GM12878 (cell line): ENCODE data around the gene DNAJC18. TPM values are rescaled to one million over a fixed set of nuclear protein-coding genes. Genes with fewer than 3 reads are reported as not detected.
A peak's percentile ranks its signal among the peaks of the same experiment; 100 is the strongest.

Experiments used
- ATAC-seq: fragments of 200-7000 bp; cut with Tn5 transposase; 3 replicates; pipeline ENCODE4 v1.9.1; 2020; ENCODE audit warnings: mild to moderate bottlenecking, moderate library complexity
- BruUV-seq: library from RNA; stranded (reverse); fragments of 400-500 nt; replicated peaks from 2 replicates; lab custom pipeline; 2021; lab: Mats Ljungman, UMichigan
- CTCF ChIA-PET: fragments of 300-600 bp; sonication (Branson Sonifier 250); formaldehyde crosslinking; extraction: SDS; loops from one replicate; lab custom pipeline; 2021; ENCODE audit warnings: inconsistent platforms; lab: Yijun Ruan, JAX
- POLR2A ChIA-PET: fragments of 350-600 bp; formaldehyde crosslinking; extraction: SDS; loops from one replicate; lab custom pipeline; 2021; ENCODE audit warnings: inconsistent platforms; lab: Charles Lee
- RAD21 ChIA-PET: fragments of 300-600 bp; sonication (Branson Sonifier 250); formaldehyde crosslinking; loops from one replicate; lab custom pipeline; 2023; ENCODE audit warnings: antibody characterized with exemption; ENCODE audit not compliant: unreplicated experiment; lab: Charles Lee
- SMC1A ChIA-PET: fragments of 300-600 bp; sonication (Branson Sonifier 250); formaldehyde crosslinking; loops from one replicate; lab custom pipeline; 2023; ENCODE audit not compliant: unreplicated experiment, uncharacterized antibody; lab: Charles Lee
- DNase-seq: peaks from one replicate; pipeline ENCODE4 v3.0.0-alpha.2; 2011; ENCODE audit warnings: low read depth, low spot score
- FAIRE-seq: peaks from 3 replicates; lab custom pipeline; 2011; peaks lifted over from hg19 to GRCh38; lab: Jason Lieb, UNC
- H2AFZ ChIP-seq: 2 replicates; pipeline ENCODE4 v1.6.0; 2011; ENCODE audit warnings: low read depth, low read length, control low read depth; ENCODE audit not compliant: control insufficient read depth
- H3K27ac ChIP-seq: 2 replicates; pipeline ENCODE4 v1.5.1; 2011; ENCODE audit warnings: control low read depth; ENCODE audit not compliant: control insufficient read depth, insufficient read depth
- H3K27me3 ChIP-seq, 2 experiments: replicated peaks in 1 of 2; 2 replicates each; pipeline versions ENCODE4 v1.6.0 to v1.6.1; 2011; ENCODE audit warnings: low read length in 1 of 2; ENCODE audit not compliant: control insufficient read depth in 2 of 2, insufficient read depth in 2 of 2
- H3K36me3 ChIP-seq, 2 experiments: 2 replicates each; pipeline ENCODE4 v1.5.1; 2011; ENCODE audit warnings: low read length in 1 of 2; ENCODE audit not compliant: control insufficient read depth in 2 of 2, insufficient read depth in 2 of 2
- H3K4me1 ChIP-seq: 2 replicates; pipeline ENCODE4 v1.6.1; 2011; ENCODE audit warnings: mild to moderate bottlenecking, low read length, moderate library complexity, mixed read lengths; ENCODE audit not compliant: control insufficient read depth, insufficient read depth
- H3K4me2 ChIP-seq: 2 replicates; pipeline ENCODE4 v1.6.0; 2011; ENCODE audit warnings: control low read depth; ENCODE audit not compliant: control insufficient read depth, insufficient read depth
- H3K4me3 ChIP-seq: fragments of 200-600 bp; sonication (generic); 2 replicates; pipeline ENCODE4 v1.5.1; 2016
- H3K79me2 ChIP-seq: 2 replicates; pipeline ENCODE4 v1.6.0; 2011; ENCODE audit warnings: low read length; ENCODE audit not compliant: control insufficient read depth, insufficient read depth
- H3K9ac ChIP-seq: 2 replicates; pipeline ENCODE4 v1.8.0; 2011; ENCODE audit warnings: low read length, control low read depth, mixed read lengths; ENCODE audit not compliant: control insufficient read depth, insufficient read depth
- H3K9me3 ChIP-seq: replicated peaks from 3 replicates; pipeline ENCODE4 v1.5.1; 2011; ENCODE audit warnings: mild to moderate bottlenecking, low read length; ENCODE audit not compliant: control insufficient read depth, insufficient read depth
- H4K20me1 ChIP-seq: 2 replicates; pipeline ENCODE4 v1.6.0; 2011; ENCODE audit not compliant: control insufficient read depth, insufficient read depth
- BHLHE40 ChIP-seq, 2 experiments: fragments of 450-650 bp in 1 of 2; IDR thresholded peaks; 2 replicates each; pipeline ENCODE4 v1.6.1; 2011 to 2017; ENCODE audit warnings: low read depth in 2 of 2, borderline replicate concordance in 1 of 2, improper control_type of control experiment in 1 of 2, low read length in 1 of 2, mild to moderate bottlenecking in 1 of 2
- EED ChIP-seq: sonication (generic); IDR thresholded peaks from 2 replicates; pipeline ENCODE4 v1.6.1; 2016; ENCODE audit warnings: antibody characterized with exemption, low read depth
- FOS ChIP-seq: IDR thresholded peaks from 3 replicates; pipeline ENCODE4 v1.6.1; 2011; ENCODE audit warnings: borderline replicate concordance; ENCODE audit not compliant: insufficient read length; ENCODE audit errors: extremely low read depth
- IRF3 ChIP-seq: fragments of 450-650 bp; IDR thresholded peaks from 2 replicates; pipeline ENCODE4 v1.6.1; 2014; ENCODE audit warnings: mild to moderate bottlenecking
- PBX3 ChIP-seq: IDR thresholded peaks from 2 replicates; pipeline ENCODE4 v1.6.1; 2011; ENCODE audit warnings: mild to moderate bottlenecking, low read depth, low read length, moderate library complexity; ENCODE audit not compliant: insufficient replicate concordance
- POLR2A ChIP-seq: IDR thresholded peaks from 2 replicates; pipeline ENCODE4 v1.6.1; 2011; ENCODE audit warnings: low read depth, mild to moderate bottlenecking, low read length
- POLR2AphosphoS5 ChIP-seq: IDR thresholded peaks from 2 replicates; pipeline ENCODE4 v1.6.1; 2011; ENCODE audit warnings: mild to moderate bottlenecking, low read length, inconsistent platforms
- RELA ChIP-seq: fragments of 450-650 bp; IDR thresholded peaks from 2 replicates; pipeline ENCODE4 v1.8.0; 2014; ENCODE audit warnings: borderline replicate concordance; ENCODE audit not compliant: partially characterized antibody
- SIN3A ChIP-seq: IDR thresholded peaks from 2 replicates; pipeline ENCODE4 v1.6.1; 2012; ENCODE audit warnings: low read depth, low read length, improper control_type of control experiment
- SREBF2 ChIP-seq: IDR thresholded peaks from 2 replicates; pipeline ENCODE4 v1.6.1; 2012; ENCODE audit warnings: mild to moderate bottlenecking, low read length
- WGBS: methylation state at CpG from one replicate; pipeline ENCODE4 v1.1.6; 2016; ENCODE audit warnings: low lambda C conversion rate; ENCODE audit not compliant: insufficient replicate concordance, insufficient coverage; ENCODE audit errors: missing lambda C conversion rate; 5-methylcytosine and 5-hydroxymethylcytosine counted together
- in situ Hi-C: fragments of 300-500 bp; cut with MboI; formaldehyde crosslinking; loops from 9 replicates; pipeline ENCODE4 v1.14.3; 2018; ENCODE audit warnings: mixed read lengths
- intact Hi-C: fragments of 100-400 bp; cut with micrococcal nuclease; formaldehyde crosslinking; loops from one replicate; pipeline ENCODE4 v1.14.2; 2022; ENCODE audit not compliant: unreplicated experiment
- polyA plus RNA-seq, 11 experiments: library from polyadenylated mRNA; depleted of rRNA in 4 of 11; unstranded in 6 of 11; stranded (reverse) in 5 of 11; fragments of >200 nt; fragmentation: Nextera tagmentation in 4 of 11; fragmentation: Illumina TruSeq in 1 of 11; extraction: Ambion mirVana in 4 of 11; extraction: Trizol in 1 of 11; gene quantifications; 1 replicate in 1 of 11; 2 replicates in 10 of 11; pipeline versions ENCODE4 v1.2.1 to v1.2.3, GENCODE V29; 2011 to 2016; ENCODE audit warnings: inconsistent platforms in 2 of 11, missing spikeins in 2 of 11, low read depth in 1 of 11
- total RNA-seq, 4 experiments: library from RNA; depleted of rRNA in 3 of 4; stranded (reverse); fragments of >200 nt in 3 of 4; fragmentation: Illumina TruSeq in 1 of 4; extraction: Trizol in 1 of 4; gene quantifications; 2 replicates each; pipeline versions ENCODE4 v1.2.1 to v1.2.3, GENCODE V29; 2013 to 2021
- TF ChIP-seq, protein P1 (sequence below): fragments of 450-650 bp; IDR thresholded peaks from 2 replicates; pipeline ENCODE4 v1.6.1; 2016; ENCODE audit warnings: mild to moderate bottlenecking
- TF ChIP-seq, protein P2 (sequence below): fragments of 150-350 bp; IDR thresholded peaks from 2 replicates; pipeline ENCODE4 v1.6.1; 2014; ENCODE audit warnings: mild to moderate bottlenecking, low read depth, low read length
- TF ChIP-seq, protein P3 (sequence below): fragments of 450-650 bp; IDR thresholded peaks from 2 replicates; pipeline ENCODE4 v1.6.1; 2017; ENCODE audit warnings: mild to moderate bottlenecking, moderate library complexity

DNAJC18 gene
- total and polyA plus RNA-seq, 10 of the 15 experiments (the other 5 are each of a cell fraction or from before 2014, with no cell fraction given): 6.4 to 26.7 (median 17.7) TPM

GRCh38 chr5:139438707-139439012 is 665 bp downstream of the DNAJC18 start:
- Histone ChIP-seq H3K79me2 (no peaks in the 10 kb centered on the region), H3K27ac (0 out of 2 replicates have a peak overlapping the region, but pooled peaks have one; percentile 22), H3K4me3 (peak overlapping the region; percentile 84), H3K4me1 (peaks cover 24% of the 10 kb centered on the region), H3K36me3 (no peaks in the 10 kb centered on the region), H4K20me1 (no peaks in the 10 kb centered on the region), H3K9me3 (no peaks in the 10 kb centered on the region), H2AFZ (peak overlapping the region; percentile 56), H3K9ac (peak overlapping the region; percentile 60), H3K4me2 (peak overlapping the region; percentile 98), H3K27me3 (no peaks in the 10 kb centered on the region)
- POLR2A ChIA-PET: interaction anchor here (0.6 to 5.7 kb wide), 14 partner anchors 10 to 768 kb away, joined by 3 to 53 read pairs (median 8); partner anchors contain the start of genes MATR3, SPATA24 and STING1
- WGBS: 45% methylated on average over 8 of the region's 8 CpGs
- RAD21 ChIA-PET: interaction anchor here (0.7 to 5.4 kb wide), 13 partner anchors 9 to 93 kb away, joined by 3 to 59 read pairs (median 8); partner anchors contain the start of genes SPATA24 and STING1
- DNase-seq (no peak), ATAC-seq (no peak), FAIRE-seq (no peak)
- intact Hi-C loops: loop anchor here (1.0 kb wide), 2 partner anchors 9 to 20 kb away; no protein-coding TSS in a partner anchor
- in situ Hi-C loops: no loop called here
- CTCF ChIA-PET: interaction anchor here (0.6 to 7.9 kb wide), 12 partner anchors 9 to 240 kb away, joined by 3 to 83 read pairs (median 6); partner anchors contain the start of genes SPATA24 and STING1
- SMC1A ChIA-PET: interaction anchor here (0.6 to 8.2 kb wide), 15 partner anchors 9 to 859 kb away, joined by 3 to 86 read pairs (median 5); partner anchors contain the start of gene STING1
- no TSS peak for BruUV-seq
- TF ChIP-seq PBX3: no peak
- TF ChIP-seq, protein P1, sequence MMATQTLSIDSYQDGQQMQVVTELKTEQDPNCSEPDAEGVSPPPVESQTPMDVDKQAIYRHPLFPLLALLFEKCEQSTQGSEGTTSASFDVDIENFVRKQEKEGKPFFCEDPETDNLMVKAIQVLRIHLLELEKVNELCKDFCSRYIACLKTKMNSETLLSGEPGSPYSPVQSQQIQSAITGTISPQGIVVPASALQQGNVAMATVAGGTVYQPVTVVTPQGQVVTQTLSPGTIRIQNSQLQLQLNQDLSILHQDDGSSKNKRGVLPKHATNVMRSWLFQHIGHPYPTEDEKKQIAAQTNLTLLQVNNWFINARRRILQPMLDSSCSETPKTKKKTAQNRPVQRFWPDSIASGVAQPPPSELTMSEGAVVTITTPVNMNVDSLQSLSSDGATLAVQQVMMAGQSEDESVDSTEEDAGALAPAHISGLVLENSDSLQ: peak; percentile 78
- TF ChIP-seq FOS: no peak
- no peak for TF ChIP-seq POLR2A
- peak; percentile 7; the same call in 1 of the 2 replicates for TF ChIP-seq POLR2AphosphoS5
- no peak for TF ChIP-seq RELA
- TF ChIP-seq BHLHE40 (IDR thresholded peaks at IDR 0.05; ENCODE audit: borderline replicate concordance in 1 of 2, low read depth in 2 of 2, low read length in 1 of 2): no peak
- TF ChIP-seq EED: no peak
- no peak for TF ChIP-seq SIN3A
- TF ChIP-seq SREBF2: no peak
- TF ChIP-seq, protein P2, sequence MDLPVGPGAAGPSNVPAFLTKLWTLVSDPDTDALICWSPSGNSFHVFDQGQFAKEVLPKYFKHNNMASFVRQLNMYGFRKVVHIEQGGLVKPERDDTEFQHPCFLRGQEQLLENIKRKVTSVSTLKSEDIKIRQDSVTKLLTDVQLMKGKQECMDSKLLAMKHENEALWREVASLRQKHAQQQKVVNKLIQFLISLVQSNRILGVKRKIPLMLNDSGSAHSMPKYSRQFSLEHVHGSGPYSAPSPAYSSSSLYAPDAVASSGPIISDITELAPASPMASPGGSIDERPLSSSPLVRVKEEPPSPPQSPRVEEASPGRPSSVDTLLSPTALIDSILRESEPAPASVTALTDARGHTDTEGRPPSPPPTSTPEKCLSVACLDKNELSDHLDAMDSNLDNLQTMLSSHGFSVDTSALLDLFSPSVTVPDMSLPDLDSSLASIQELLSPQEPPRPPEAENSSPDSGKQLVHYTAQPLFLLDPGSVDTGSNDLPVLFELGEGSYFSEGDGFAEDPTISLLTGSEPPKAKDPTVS: no peak
- TF ChIP-seq, protein P3, sequence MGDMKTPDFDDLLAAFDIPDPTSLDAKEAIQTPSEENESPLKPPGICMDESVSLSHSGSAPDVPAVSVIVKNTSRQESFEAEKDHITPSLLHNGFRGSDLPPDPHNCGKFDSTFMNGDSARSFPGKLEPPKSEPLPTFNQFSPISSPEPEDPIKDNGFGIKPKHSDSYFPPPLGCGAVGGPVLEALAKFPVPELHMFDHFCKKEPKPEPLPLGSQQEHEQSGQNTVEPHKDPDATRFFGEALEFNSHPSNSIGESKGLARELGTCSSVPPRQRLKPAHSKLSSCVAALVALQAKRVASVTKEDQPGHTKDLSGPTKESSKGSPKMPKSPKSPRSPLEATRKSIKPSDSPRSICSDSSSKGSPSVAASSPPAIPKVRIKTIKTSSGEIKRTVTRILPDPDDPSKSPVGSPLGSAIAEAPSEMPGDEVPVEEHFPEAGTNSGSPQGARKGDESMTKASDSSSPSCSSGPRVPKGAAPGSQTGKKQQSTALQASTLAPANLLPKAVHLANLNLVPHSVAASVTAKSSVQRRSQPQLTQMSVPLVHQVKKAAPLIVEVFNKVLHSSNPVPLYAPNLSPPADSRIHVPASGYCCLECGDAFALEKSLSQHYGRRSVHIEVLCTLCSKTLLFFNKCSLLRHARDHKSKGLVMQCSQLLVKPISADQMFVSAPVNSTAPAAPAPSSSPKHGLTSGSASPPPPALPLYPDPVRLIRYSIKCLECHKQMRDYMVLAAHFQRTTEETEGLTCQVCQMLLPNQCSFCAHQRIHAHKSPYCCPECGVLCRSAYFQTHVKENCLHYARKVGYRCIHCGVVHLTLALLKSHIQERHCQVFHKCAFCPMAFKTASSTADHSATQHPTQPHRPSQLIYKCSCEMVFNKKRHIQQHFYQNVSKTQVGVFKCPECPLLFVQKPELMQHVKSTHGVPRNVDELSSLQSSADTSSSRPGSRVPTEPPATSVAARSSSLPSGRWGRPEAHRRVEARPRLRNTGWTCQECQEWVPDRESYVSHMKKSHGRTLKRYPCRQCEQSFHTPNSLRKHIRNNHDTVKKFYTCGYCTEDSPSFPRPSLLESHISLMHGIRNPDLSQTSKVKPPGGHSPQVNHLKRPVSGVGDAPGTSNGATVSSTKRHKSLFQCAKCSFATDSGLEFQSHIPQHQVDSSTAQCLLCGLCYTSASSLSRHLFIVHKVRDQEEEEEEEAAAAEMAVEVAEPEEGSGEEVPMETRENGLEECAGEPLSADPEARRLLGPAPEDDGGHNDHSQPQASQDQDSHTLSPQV: no peak
- TF ChIP-seq IRF3: no peak
